Mammary epithelial cell (primary cell): ENCODE results near the gene TRPT1.

ENCODE experiments used
- CTCF ChIP-seq, 2 donors: IDR thresholded peaks in 1 of 2; conservative IDR thresholded peaks in 1 of 2; 2 replicates each; pipeline ENCODE4 v1.5.1; 2011 to 2012; ENCODE audit warnings: inconsistent platforms in 2 of 2, low read length in 2 of 2, mild to moderate bottlenecking in 2 of 2, control low read depth in 1 of 2, low read depth in 1 of 2; ENCODE audit not compliant: insufficient read depth in 1 of 2; ENCODE audit errors: extremely low read depth in 1 of 2
- EZH2 ChIP-seq: IDR thresholded peaks from 2 replicates; pipeline ENCODE4 v1.6.1; 2012; ENCODE audit warnings: low read length, inconsistent platforms, borderline replicate concordance

GRCh38 chr11:64183890-64184289 lies 42.1 kb downstream of the TRPT1 start:
- no peak for TF ChIP-seq CTCF (conservative IDR thresholded peaks at IDR 0.05 in 1 of 2, IDR thresholded peaks at IDR 0.05 in 1 of 2; ENCODE audit: extremely low read depth in 1 of 2, insufficient read depth in 1 of 2, low read depth in 1 of 2, low read length in 2 of 2)
- TF ChIP-seq EZH2: no peak
